ENCODE results near the gene FADS6.

DNA sequence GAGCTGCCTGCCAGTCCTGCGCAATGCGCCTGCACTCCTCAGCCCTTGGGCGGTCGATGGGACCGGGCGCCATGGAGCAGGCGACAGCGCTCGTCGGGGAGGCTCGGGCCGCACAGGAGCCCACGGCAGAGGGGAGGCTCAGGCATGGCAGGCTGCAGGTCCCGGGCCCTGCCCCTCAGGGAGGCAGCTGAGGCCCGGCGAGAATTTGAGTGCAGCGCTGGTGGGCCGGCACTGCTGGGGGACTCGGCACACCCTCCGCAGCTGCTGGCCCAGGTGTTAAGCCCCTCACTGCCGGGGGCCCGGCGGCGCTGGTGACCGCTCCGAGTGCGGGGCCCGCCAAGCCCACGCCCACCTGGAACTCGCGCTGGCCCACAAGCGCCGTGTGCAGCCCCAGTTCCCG, 13.6 kb upstream of the FADS6 start:
- no peak for TF ChIP-seq ARNTL (CRISPR knock-in tag; IDR thresholded peaks at IDR 0.05; ENCODE audit: borderline replicate concordance, low read depth)
- TF ChIP-seq ZNF70 (CRISPR knock-in tag; IDR thresholded peaks at IDR 0.05): no peak
- no peak for TF ChIP-seq GLIS3 (CRISPR knock-in tag; IDR thresholded peaks at IDR 0.05)
- TF ChIP-seq, protein P1, sequence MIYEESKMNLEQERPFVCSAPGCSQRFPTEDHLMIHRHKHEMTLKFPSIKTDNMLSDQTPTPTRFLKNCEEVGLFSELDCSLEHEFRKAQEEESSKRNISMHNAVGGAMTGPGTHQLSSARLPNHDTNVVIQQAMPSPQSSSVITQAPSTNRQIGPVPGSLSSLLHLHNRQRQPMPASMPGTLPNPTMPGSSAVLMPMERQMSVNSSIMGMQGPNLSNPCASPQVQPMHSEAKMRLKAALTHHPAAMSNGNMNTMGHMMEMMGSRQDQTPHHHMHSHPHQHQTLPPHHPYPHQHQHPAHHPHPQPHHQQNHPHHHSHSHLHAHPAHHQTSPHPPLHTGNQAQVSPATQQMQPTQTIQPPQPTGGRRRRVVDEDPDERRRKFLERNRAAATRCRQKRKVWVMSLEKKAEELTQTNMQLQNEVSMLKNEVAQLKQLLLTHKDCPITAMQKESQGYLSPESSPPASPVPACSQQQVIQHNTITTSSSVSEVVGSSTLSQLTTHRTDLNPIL (CRISPR knock-in tag; IDR thresholded peaks at IDR 0.05; ENCODE audit: low read depth): no peak

Data from SK-N-SH treated with all-trans-retinoic acid at 6 μM for 48 hours (cell line).